Measurements from ENCODE around the gene FECH.

Gene FECH

GRCh38 chr18:57586251-57587049, at the start of gene FECH:
Gene FECH, minus strand, starts transcription at chr18:57586702. Its CDS starts 82 bp downstream, at chr18:57586620.
- peaks cover 19% of the 10 kb centered on the region for H3K4me1 Mint-ChIP-seq (ENCODE audit: low read depth)
- peak; percentile 73 for DNase-seq (ENCODE audit: low spot score)
- H3K4me3 Mint-ChIP-seq, result peak within 1 kb of the TSS; percentile 87
- H3K9me3 Mint-ChIP-seq, result no peaks in the 10 kb centered on the region
- peak within 1 kb of the TSS; percentile 88 for H3K27ac Mint-ChIP-seq
- H3K27me3 Mint-ChIP-seq (ENCODE audit: low read depth), result no peaks in the 10 kb centered on the region
- H3K36me3 Mint-ChIP-seq (ENCODE audit: low read depth), result no peaks in the 10 kb centered on the region

- peaks cover 9% of the 10 kb centered on the region for H3K36me3 Mint-ChIP-seq (ENCODE audit: low read depth)
- H3K9me3 Mint-ChIP-seq, result no peaks in the 10 kb centered on the region
- no peaks in the 10 kb centered on the region for H3K27me3 Mint-ChIP-seq (ENCODE audit: low read depth)
- peaks cover 6% of the 10 kb centered on the region for H3K4me1 Mint-ChIP-seq (ENCODE audit: low read depth)
- no peak for DNase-seq (ENCODE audit: low spot score)
- H3K4me3 Mint-ChIP-seq, result no peak overlapping the region
- no peak overlapping the region for H3K27ac Mint-ChIP-seq
Measured at GRCh38 chr18:57635003-57635822, 48.7 kb upstream of the FECH start.

- Mint-ChIP-seq H3K27ac (peak overlapping the region; percentile 20), H3K4me1 (ENCODE audit: low read depth) (peaks cover 8% of the 10 kb centered on the region), H3K36me3 (ENCODE audit: low read depth) (peaks cover 8% of the 10 kb centered on the region), H3K27me3 (ENCODE audit: low read depth) (no peaks in the 10 kb centered on the region), H3K9me3 (no peaks in the 10 kb centered on the region), H3K4me3 (peak overlapping the region; percentile 99)
- DNase-seq (ENCODE audit: low spot score), result no peak
Measured at GRCh38 chr18:57631697-57632096, 45.2 kb upstream of the FECH start.

GRCh38 chr18:57630754-57631595, 44.5 kb upstream of the FECH start:
- no peaks in the 10 kb centered on the region for H3K27me3 Mint-ChIP-seq (ENCODE audit: low read depth)
- H3K4me1 Mint-ChIP-seq (ENCODE audit: low read depth), result peaks cover 8% of the 10 kb centered on the region
- no peak for DNase-seq (ENCODE audit: low spot score)
- H3K36me3 Mint-ChIP-seq (ENCODE audit: low read depth), result peaks cover 8% of the 10 kb centered on the region
- no peaks in the 10 kb centered on the region for H3K9me3 Mint-ChIP-seq
- peak overlapping the region; percentile 99 for H3K4me3 Mint-ChIP-seq
- peak overlapping the region; percentile 95 for H3K27ac Mint-ChIP-seq

GRCh38 chr18:57630002-57630753, 43.7 kb upstream of the FECH start:
- DNase-seq (ENCODE audit: low spot score), result peak; percentile 91
- H3K4me1 Mint-ChIP-seq (ENCODE audit: low read depth), result peaks cover 8% of the 10 kb centered on the region
- H3K9me3 Mint-ChIP-seq, result no peaks in the 10 kb centered on the region
- peak overlapping the region; percentile 99 for H3K4me3 Mint-ChIP-seq
- peak overlapping the region; percentile 95 for H3K27ac Mint-ChIP-seq
- no peaks in the 10 kb centered on the region for H3K27me3 Mint-ChIP-seq (ENCODE audit: low read depth)
- peaks cover 8% of the 10 kb centered on the region for H3K36me3 Mint-ChIP-seq (ENCODE audit: low read depth)

GRCh38 chr18:57629422-57629821, 42.9 kb upstream of the FECH start:
- Mint-ChIP-seq H3K36me3 (ENCODE audit: low read depth) (peaks cover 8% of the 10 kb centered on the region), H3K9me3 (no peaks in the 10 kb centered on the region), H3K27me3 (ENCODE audit: low read depth) (no peaks in the 10 kb centered on the region), H3K4me1 (ENCODE audit: low read depth) (peaks cover 8% of the 10 kb centered on the region), H3K27ac (peak overlapping the region; percentile 95), H3K4me3 (peak overlapping the region; percentile 99)
- no peak for DNase-seq (ENCODE audit: low spot score)

- no peak overlapping the region for H3K27ac Mint-ChIP-seq
- no peaks in the 10 kb centered on the region for H3K27me3 Mint-ChIP-seq (ENCODE audit: low read depth)
- H3K4me1 Mint-ChIP-seq (ENCODE audit: low read depth), result peaks cover 8% of the 10 kb centered on the region
- no peak overlapping the region for H3K4me3 Mint-ChIP-seq
- H3K9me3 Mint-ChIP-seq, result no peaks in the 10 kb centered on the region
- DNase-seq (ENCODE audit: low spot score), result no peak
- H3K36me3 Mint-ChIP-seq (ENCODE audit: low read depth), result peaks cover 8% of the 10 kb centered on the region
Measured at GRCh38 chr18:57627488-57627887, 41.0 kb upstream of the FECH start.

GRCh38 chr18:57624988-57625387, 38.5 kb upstream of the FECH start:
- DNase-seq (ENCODE audit: low spot score), result no peak
- H3K36me3 Mint-ChIP-seq (ENCODE audit: low read depth), result peaks cover 10% of the 10 kb centered on the region
- peaks cover 7% of the 10 kb centered on the region for H3K4me1 Mint-ChIP-seq (ENCODE audit: low read depth)
- H3K27ac Mint-ChIP-seq, result no peak overlapping the region
- H3K27me3 Mint-ChIP-seq (ENCODE audit: low read depth), result no peaks in the 10 kb centered on the region
- H3K4me3 Mint-ChIP-seq, result no peak overlapping the region
- H3K9me3 Mint-ChIP-seq, result no peaks in the 10 kb centered on the region

GRCh38 chr18:57621246-57621604, 34.7 kb upstream of the FECH start:
- Mint-ChIP-seq H3K9me3 (no peaks in the 10 kb centered on the region), H3K27me3 (ENCODE audit: low read depth) (no peaks in the 10 kb centered on the region), H3K36me3 (ENCODE audit: low read depth) (peaks cover 20% of the 10 kb centered on the region), H3K4me1 (ENCODE audit: low read depth) (peaks cover 17% of the 10 kb centered on the region), H3K27ac (peak overlapping the region; percentile 99), H3K4me3 (peak overlapping the region; percentile 98)
- DNase-seq (ENCODE audit: low spot score), result no peak

- Mint-ChIP-seq H3K4me3 (peak overlapping the region; percentile 98), H3K9me3 (no peaks in the 10 kb centered on the region), H3K27me3 (ENCODE audit: low read depth) (no peaks in the 10 kb centered on the region), H3K36me3 (ENCODE audit: low read depth) (peaks cover 25% of the 10 kb centered on the region), H3K27ac (peak overlapping the region; percentile 99), H3K4me1 (ENCODE audit: low read depth) (peaks cover 17% of the 10 kb centered on the region)
- no peak for DNase-seq (ENCODE audit: low spot score)
Measured at GRCh38 chr18:57619876-57620275, 33.4 kb upstream of the FECH start.

GRCh38 chr18:57618910-57619309, 32.4 kb upstream of the FECH start:
- H3K27me3 Mint-ChIP-seq (ENCODE audit: low read depth), result no peaks in the 10 kb centered on the region
- H3K4me3 Mint-ChIP-seq, result no peak overlapping the region
- H3K27ac Mint-ChIP-seq, result no peak overlapping the region
- H3K4me1 Mint-ChIP-seq (ENCODE audit: low read depth), result peaks cover 17% of the 10 kb centered on the region
- peaks cover 27% of the 10 kb centered on the region for H3K36me3 Mint-ChIP-seq (ENCODE audit: low read depth)
- no peaks in the 10 kb centered on the region for H3K9me3 Mint-ChIP-seq
- no peak for DNase-seq (ENCODE audit: low spot score)

- Mint-ChIP-seq H3K27ac (no peak overlapping the region), H3K4me3 (no peak overlapping the region), H3K36me3 (ENCODE audit: low read depth) (peaks cover 62% of the 10 kb centered on the region), H3K27me3 (ENCODE audit: low read depth) (no peaks in the 10 kb centered on the region), H3K9me3 (no peaks in the 10 kb centered on the region), H3K4me1 (ENCODE audit: low read depth) (no peaks in the 10 kb centered on the region)
- no peak for DNase-seq (ENCODE audit: low spot score)
Measured at GRCh38 chr18:57603871-57604270, 17.4 kb upstream of the FECH start.

- Mint-ChIP-seq H3K27me3 (ENCODE audit: low read depth) (no peaks in the 10 kb centered on the region), H3K9me3 (no peaks in the 10 kb centered on the region), H3K4me1 (ENCODE audit: low read depth) (peaks cover 2% of the 10 kb centered on the region), H3K4me3 (no peak overlapping the region), H3K27ac (no peak overlapping the region), H3K36me3 (ENCODE audit: low read depth) (peaks cover 24% of the 10 kb centered on the region)
- DNase-seq (ENCODE audit: low spot score), result no peak
Measured at GRCh38 chr18:57595347-57595746, 8.8 kb upstream of the FECH start.

Data from T-helper 2 cell treated with Interferon-gamma antibody and Interleukin-4, amounts not matched to agents 5 μg/mL and 100 μg/mL, for 36 hours (primary cell).